Measurements from ENCODE around the gene AP2M1. TPM values are rescaled to one million over a fixed set of nuclear protein-coding genes. Genes with fewer than 3 reads are reported as not detected.

Gene AP2M1
- polyA plus RNA-seq, 1 donor (not counting 4 experiments of a cell fraction or from before 2014, with no cell fraction given) = 431 TPM

DNA sequence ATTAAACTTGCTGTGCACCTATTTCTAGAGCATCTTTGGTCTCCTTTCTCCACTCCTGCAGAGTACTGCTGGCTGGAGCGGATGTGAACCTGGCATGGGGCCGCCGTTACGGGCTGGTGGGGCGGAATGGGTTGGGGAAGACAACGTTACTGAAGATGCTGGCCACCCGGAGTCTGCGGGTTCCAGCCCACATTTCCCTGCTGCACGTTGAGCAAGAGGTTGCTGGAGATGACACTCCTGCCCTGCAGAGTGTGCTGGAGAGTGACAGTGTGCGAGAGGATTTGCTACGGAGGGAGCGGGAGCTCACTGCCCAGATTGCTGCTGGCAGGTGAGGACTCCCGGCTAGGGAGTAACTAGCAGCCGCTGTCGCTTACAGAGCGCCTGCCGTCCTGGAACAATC, 13.4 kb downstream of the AP2M1 start:
- no peak for DNase-seq (ENCODE audit: low read depth, low spot score)
- no peak overlapping the region for H3K27ac ChIP-seq (ENCODE audit: control insufficient read depth, insufficient read depth, low read length)
- H4K20me1 ChIP-seq (ENCODE audit: control insufficient read depth, extremely low read depth, insufficient read depth, low read length) = no peaks in the 10 kb centered on the region
- peaks cover 39% of the 10 kb centered on the region for H3K79me2 ChIP-seq (ENCODE audit: control insufficient read depth, insufficient read depth, low read length)
- H2AFZ ChIP-seq (ENCODE audit: control insufficient read depth, low read length) = no peak overlapping the region
- H3K9me1 ChIP-seq (ENCODE audit: control insufficient read depth, extremely low read depth, insufficient read depth, low read length) = no peaks in the 10 kb centered on the region
- H3K4me1 ChIP-seq (ENCODE audit: control insufficient read depth, extremely low read depth, insufficient read depth, low read length) = peaks cover 15% of the 10 kb centered on the region
- dilution Hi-C loops (cut with MboI; ENCODE audit: extremely low pct_ligation_motif_present, low sequenced_read_pairs) = no loop called here
- TF ChIP-seq, protein P1, sequence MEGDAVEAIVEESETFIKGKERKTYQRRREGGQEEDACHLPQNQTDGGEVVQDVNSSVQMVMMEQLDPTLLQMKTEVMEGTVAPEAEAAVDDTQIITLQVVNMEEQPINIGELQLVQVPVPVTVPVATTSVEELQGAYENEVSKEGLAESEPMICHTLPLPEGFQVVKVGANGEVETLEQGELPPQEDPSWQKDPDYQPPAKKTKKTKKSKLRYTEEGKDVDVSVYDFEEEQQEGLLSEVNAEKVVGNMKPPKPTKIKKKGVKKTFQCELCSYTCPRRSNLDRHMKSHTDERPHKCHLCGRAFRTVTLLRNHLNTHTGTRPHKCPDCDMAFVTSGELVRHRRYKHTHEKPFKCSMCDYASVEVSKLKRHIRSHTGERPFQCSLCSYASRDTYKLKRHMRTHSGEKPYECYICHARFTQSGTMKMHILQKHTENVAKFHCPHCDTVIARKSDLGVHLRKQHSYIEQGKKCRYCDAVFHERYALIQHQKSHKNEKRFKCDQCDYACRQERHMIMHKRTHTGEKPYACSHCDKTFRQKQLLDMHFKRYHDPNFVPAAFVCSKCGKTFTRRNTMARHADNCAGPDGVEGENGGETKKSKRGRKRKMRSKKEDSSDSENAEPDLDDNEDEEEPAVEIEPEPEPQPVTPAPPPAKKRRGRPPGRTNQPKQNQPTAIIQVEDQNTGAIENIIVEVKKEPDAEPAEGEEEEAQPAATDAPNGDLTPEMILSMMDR (optimal IDR thresholded peaks at IDR 0.05 in 1 of 3, IDR thresholded peaks at IDR 0.05 in 1 of 3, conservative IDR thresholded peaks at IDR 0.05 in 1 of 3; ENCODE audit: extremely low read depth in 1 of 3, insufficient read depth in 2 of 3, low read length in 3 of 3) = no peak
- TF ChIP-seq EZH2 (IDR thresholded peaks at IDR 0.05; ENCODE audit: low read length) = no peak
- H3K9ac ChIP-seq (ENCODE audit: control insufficient read depth, extremely low read depth, insufficient read depth, low read length) = no peak overlapping the region
- no peak overlapping the region for H3K4me3 ChIP-seq (ENCODE audit: control insufficient read depth in 2 of 3, extremely low read depth in 1 of 3, insufficient read depth in 2 of 3, low read depth in 1 of 3, low read length in 3 of 3)
- peaks cover 34 to 47% of the 10 kb centered on the region in 2 experiments for H3K36me3 ChIP-seq (ENCODE audit: control insufficient read depth in 2 of 2, extremely low read depth in 1 of 2, insufficient read depth in 2 of 2, low read length in 2 of 2)
- no peaks in the 10 kb centered on the region for H3K9me3 ChIP-seq (ENCODE audit: control insufficient read depth, low read depth, low read length)
- FAIRE-seq = no peak
- no peak overlapping the region for H3K4me2 ChIP-seq (ENCODE audit: control insufficient read depth, extremely low read depth, insufficient read depth, low read depth, low read length)
- no peaks in the 10 kb centered on the region for H3K27me3 ChIP-seq (ENCODE audit: control insufficient read depth, extremely low read depth, insufficient read depth, low read length)

DNA sequence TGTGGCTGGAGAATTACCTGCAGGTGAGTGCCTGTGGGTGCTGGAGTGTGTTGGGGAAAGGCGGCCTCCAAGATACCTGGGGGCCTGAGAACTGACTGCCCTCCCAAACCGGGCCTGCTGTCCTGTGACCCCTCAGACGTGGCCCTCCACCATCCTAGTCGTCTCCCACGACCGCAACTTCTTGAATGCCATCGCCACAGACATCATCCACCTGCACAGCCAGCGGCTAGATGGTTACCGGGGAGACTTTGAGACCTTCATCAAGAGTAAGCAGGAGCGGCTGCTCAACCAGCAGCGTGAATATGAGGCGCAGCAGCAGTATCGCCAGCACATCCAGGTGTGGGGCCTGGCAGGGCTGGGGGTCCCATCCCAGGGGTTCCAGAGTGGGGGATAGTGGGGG, 14.8 kb downstream of the AP2M1 start:
- Histone ChIP-seq H3K79me2 (ENCODE audit: control insufficient read depth, insufficient read depth, low read length) (peaks cover 39% of the 10 kb centered on the region), H3K9ac (ENCODE audit: control insufficient read depth, extremely low read depth, insufficient read depth, low read length) (no peak overlapping the region), H3K27me3 (ENCODE audit: control insufficient read depth, extremely low read depth, insufficient read depth, low read length) (no peaks in the 10 kb centered on the region), H3K9me3 (ENCODE audit: control insufficient read depth, low read depth, low read length) (no peaks in the 10 kb centered on the region), H3K4me1 (ENCODE audit: control insufficient read depth, extremely low read depth, insufficient read depth, low read length) (peaks cover 15% of the 10 kb centered on the region), H3K4me2 (ENCODE audit: control insufficient read depth, extremely low read depth, insufficient read depth, low read depth, low read length) (no peak overlapping the region), H3K4me3 (ENCODE audit: control insufficient read depth in 2 of 3, extremely low read depth in 1 of 3, insufficient read depth in 2 of 3, low read depth in 1 of 3, low read length in 3 of 3) (no peak overlapping the region), H3K36me3 (ENCODE audit: control insufficient read depth in 2 of 2, extremely low read depth in 1 of 2, insufficient read depth in 2 of 2, low read length in 2 of 2) (peaks cover 30 to 49% of the 10 kb centered on the region in 2 experiments), H2AFZ (ENCODE audit: control insufficient read depth, low read length) (no peak overlapping the region), H4K20me1 (ENCODE audit: control insufficient read depth, extremely low read depth, insufficient read depth, low read length) (no peaks in the 10 kb centered on the region), H3K9me1 (ENCODE audit: control insufficient read depth, extremely low read depth, insufficient read depth, low read length) (no peaks in the 10 kb centered on the region), H3K27ac (ENCODE audit: control insufficient read depth, insufficient read depth, low read length) (no peak overlapping the region)
- TF ChIP-seq EZH2 (IDR thresholded peaks at IDR 0.05; ENCODE audit: low read length) = no peak
- TF ChIP-seq, protein P1 (optimal IDR thresholded peaks at IDR 0.05 in 1 of 3, IDR thresholded peaks at IDR 0.05 in 1 of 3, conservative IDR thresholded peaks at IDR 0.05 in 1 of 3; ENCODE audit: extremely low read depth in 1 of 3, insufficient read depth in 2 of 3, low read length in 3 of 3) = no peak
- FAIRE-seq (no peak), DNase-seq (ENCODE audit: low read depth, low spot score) (no peak)
- dilution Hi-C loops (cut with MboI; ENCODE audit: extremely low pct_ligation_motif_present, low sequenced_read_pairs) = no loop called here
